ENCODE measurements around the gene MT1X. TPM values are rescaled to one million over a fixed set of nuclear protein-coding genes. Genes with fewer than 3 reads are reported as not detected.
A peak's percentile ranks its signal among the peaks of the same experiment; 100 is the strongest.

Gene MT1X
- total RNA-seq, 1 donor from 2014 or later, result 18.8 TPM

- peaks cover 99% of the 10 kb centered on the region for H3K27me3 Mint-ChIP-seq (ENCODE audit: low read depth)
- DNase-seq (ENCODE audit: low read depth, low spot score), result no peak
- peaks cover 10% of the 10 kb centered on the region for H3K4me1 Mint-ChIP-seq
- H3K4me3 Mint-ChIP-seq, result no peak overlapping the region
- no peaks in the 10 kb centered on the region for H3K9me3 Mint-ChIP-seq
- no peak for TF ChIP-seq CTCF (conservative IDR thresholded peaks at IDR 0.05)
- H3K36me3 Mint-ChIP-seq (ENCODE audit: low read depth), result no peaks in the 10 kb centered on the region
- no peak overlapping the region for H3K27ac Mint-ChIP-seq (ENCODE audit: unreplicated experiment)
Observed at GRCh38 chr16:56636616-56637413, 45.5 kb upstream of the MT1X start.

- Mint-ChIP-seq H3K36me3 (ENCODE audit: low read depth) (no peaks in the 10 kb centered on the region), H3K27me3 (ENCODE audit: low read depth) (peaks cover 99% of the 10 kb centered on the region), H3K9me3 (no peaks in the 10 kb centered on the region), H3K27ac (ENCODE audit: unreplicated experiment) (no peak within 1 kb of the TSS), H3K4me3 (peak within 1 kb of the TSS; percentile 68), H3K4me1 (peaks cover 6% of the 10 kb centered on the region)
- DNase-seq (ENCODE audit: low read depth, low spot score), result no peak
- TF ChIP-seq CTCF (conservative IDR thresholded peaks at IDR 0.05), result no peak
Observed at GRCh38 chr16:56637814-56638750, 44.2 kb upstream of the MT1X start, which contains the start of gene MT1A. Gene MT1A (plus strand): TSS chr16:56638666. CDS start chr16:56638739, 73 bp downstream.

GRCh38 chr16:56639045-56639444, 43.2 kb upstream of the MT1X start:
- DNase-seq (ENCODE audit: low read depth, low spot score), result no peak
- H3K4me1 Mint-ChIP-seq, result peaks cover 6% of the 10 kb centered on the region
- peaks cover 99% of the 10 kb centered on the region for H3K27me3 Mint-ChIP-seq (ENCODE audit: low read depth)
- no peaks in the 10 kb centered on the region for H3K9me3 Mint-ChIP-seq
- H3K36me3 Mint-ChIP-seq (ENCODE audit: low read depth), result no peaks in the 10 kb centered on the region
- H3K4me3 Mint-ChIP-seq, result no peak overlapping the region
- TF ChIP-seq CTCF (conservative IDR thresholded peaks at IDR 0.05), result no peak
- H3K27ac Mint-ChIP-seq (ENCODE audit: unreplicated experiment), result no peak overlapping the region

GRCh38 chr16:56640076-56640475, 42.2 kb upstream of the MT1X start:
- Mint-ChIP-seq H3K36me3 (ENCODE audit: low read depth) (no peaks in the 10 kb centered on the region), H3K4me3 (no peak overlapping the region)

More at GRCh38 chr16:56640076-56640475, 42.2 kb upstream of the MT1X start:
- H3K9me3 Mint-ChIP-seq, result no peaks in the 10 kb centered on the region
- no peak for DNase-seq (ENCODE audit: low read depth, low spot score)
- H3K4me1 Mint-ChIP-seq, result peaks cover 6% of the 10 kb centered on the region
- peaks cover 99% of the 10 kb centered on the region for H3K27me3 Mint-ChIP-seq (ENCODE audit: low read depth)
- no peak for TF ChIP-seq CTCF (conservative IDR thresholded peaks at IDR 0.05)
- H3K27ac Mint-ChIP-seq (ENCODE audit: unreplicated experiment), result no peak overlapping the region
